HG03575 (cell line): ENCODE data around the gene FAM83C.

Experiments used
- ATAC-seq: cut with Tn5 transposase; IDR thresholded peaks from one replicate; pipeline ENCODE4 v1.9.1; 2021; ENCODE audit not compliant: unreplicated experiment, insufficient number of reproducible peaks, low FRiP score; ENCODE audit errors: extremely low read depth

FAM83C gene

GRCh38 chr20:35287509-35288324, 4.5 kb downstream of the FAM83C start:
- no peak for ATAC-seq

- no peak for ATAC-seq
These were observed 5.2 kb downstream of the FAM83C start for GRCh38 chr20:35286899-35287508.

DNA sequence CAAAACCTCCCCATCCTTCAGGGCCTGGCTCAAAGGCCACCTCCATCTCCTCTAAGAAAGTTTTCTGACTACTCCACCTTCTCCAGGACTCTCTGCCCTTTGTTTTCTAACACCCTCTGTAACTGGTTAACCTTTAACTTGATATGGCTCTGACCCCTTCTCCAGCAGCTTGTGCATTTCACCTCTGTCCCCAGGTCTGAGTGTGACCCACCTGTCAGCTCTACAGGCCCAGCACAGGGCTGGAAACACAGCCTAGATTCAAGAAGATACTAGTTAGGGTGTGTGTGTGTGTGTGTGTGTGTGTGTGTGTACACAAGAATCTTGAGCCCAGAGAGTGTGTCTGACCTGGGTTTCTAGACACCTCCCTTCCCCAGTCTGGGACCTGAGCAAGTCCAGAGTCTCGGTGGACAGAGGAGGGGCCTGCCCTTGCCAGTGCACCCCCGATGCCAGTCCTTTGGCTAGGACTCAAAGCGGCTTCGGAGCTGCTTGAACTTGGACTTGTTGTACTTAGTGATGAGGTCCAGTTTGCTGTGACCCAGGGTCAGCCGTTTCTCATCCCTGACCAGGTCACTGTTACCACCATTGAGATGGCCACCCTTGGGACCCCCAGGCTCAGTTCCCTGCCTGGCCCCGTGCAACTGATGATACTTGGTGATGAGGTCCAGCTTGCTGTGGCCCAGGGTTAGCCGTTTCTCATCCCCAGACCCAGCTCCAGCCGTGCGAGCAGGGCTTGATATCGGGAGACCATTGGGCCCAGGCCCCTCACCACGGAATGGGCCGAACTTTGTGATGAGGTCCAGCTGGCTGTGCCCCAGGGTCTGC, 5.9 kb downstream of the FAM83C start:
- no peak for ATAC-seq

- ATAC-seq, result no peak
These were observed 6.5 kb downstream of the FAM83C start for GRCh38 chr20:35285806-35286076.

DNA sequence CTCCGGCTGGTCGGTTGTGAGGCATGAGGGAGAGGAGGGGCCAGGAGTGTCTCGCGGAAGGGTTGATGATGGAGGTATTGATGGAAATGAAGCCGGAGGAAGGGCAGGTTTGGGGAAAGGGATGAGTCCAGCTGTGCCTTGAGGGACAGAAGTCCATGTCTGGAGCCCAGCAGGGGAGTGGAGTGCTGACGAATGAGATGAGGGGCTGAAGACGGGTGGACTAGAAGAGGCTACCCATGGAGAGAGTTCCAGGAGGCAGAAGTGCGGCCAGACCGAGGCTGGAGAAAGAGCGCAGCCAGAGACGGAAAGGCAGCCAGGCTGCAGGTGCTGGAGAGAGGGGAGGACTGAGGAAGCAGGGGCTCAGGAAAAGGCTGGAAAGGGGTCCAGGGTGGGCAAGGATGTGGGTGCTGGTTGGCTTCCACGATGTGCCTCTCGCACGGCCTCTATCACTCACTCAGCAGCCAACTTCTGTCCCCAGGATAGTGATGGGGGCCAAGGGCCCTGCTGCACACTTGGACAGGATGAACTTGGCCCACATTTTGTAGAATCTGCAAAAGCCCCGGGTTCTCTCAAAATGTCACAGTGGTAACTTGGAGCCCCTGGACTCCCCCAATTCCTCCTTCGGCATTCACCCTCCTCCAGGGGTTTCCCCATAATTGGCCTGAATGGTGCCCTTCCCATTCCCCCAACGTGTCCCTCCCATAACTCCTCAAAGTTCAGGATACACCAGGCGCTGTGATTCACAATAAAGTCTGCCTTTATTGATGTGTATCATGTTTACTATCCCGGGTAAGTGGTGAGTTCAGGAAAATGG, 7.0 kb downstream of the FAM83C start:
- no peak for ATAC-seq

- no peak for ATAC-seq
These were observed 7.8 kb downstream of the FAM83C start, which contains the start of gene EIF6 for GRCh38 chr20:35284267-35284991. Gene EIF6, minus strand, starts transcription at chr20:35284772. Its CDS starts 285 bp downstream, at chr20:35284487.

DNA sequence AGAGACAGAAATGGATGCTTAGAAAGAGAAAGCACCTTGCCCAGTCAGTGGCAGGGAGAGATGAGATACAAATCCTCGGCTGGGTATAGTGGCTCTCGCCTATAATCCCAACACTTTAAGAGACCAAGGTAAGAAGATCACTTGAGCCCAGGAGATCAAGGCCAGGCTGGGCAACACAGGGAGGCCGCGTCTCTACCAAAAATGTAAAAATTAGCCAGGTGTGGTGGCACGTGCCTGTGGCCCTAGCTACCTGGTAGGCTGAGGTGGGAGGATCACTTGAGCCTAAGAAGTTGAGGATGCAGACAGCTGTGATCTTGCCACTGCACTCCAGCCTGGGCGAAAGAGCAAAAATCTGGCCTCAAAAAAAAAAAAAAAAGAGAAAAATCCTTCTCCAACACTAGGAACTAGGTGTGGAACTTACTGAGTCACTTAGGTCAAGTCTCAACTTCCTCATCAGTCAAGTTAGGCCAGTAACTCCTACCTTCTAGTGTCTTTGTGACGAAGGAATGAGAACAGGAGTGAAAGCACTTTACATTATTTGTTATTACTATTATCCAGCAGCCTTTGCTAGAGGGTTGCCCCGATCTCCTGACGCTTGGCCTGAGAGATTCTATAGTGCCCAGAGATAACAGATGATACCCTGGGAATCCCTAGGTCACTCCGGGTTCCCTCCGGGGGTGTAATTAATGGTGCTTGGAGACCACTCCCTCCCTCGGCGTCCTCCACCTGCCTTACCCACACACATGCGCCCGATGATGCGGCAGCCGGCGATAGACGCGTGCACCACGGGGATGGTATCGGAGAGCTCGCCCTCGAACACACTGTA, 8.6 kb downstream of the FAM83C start:
- ATAC-seq, result no peak

DNA sequence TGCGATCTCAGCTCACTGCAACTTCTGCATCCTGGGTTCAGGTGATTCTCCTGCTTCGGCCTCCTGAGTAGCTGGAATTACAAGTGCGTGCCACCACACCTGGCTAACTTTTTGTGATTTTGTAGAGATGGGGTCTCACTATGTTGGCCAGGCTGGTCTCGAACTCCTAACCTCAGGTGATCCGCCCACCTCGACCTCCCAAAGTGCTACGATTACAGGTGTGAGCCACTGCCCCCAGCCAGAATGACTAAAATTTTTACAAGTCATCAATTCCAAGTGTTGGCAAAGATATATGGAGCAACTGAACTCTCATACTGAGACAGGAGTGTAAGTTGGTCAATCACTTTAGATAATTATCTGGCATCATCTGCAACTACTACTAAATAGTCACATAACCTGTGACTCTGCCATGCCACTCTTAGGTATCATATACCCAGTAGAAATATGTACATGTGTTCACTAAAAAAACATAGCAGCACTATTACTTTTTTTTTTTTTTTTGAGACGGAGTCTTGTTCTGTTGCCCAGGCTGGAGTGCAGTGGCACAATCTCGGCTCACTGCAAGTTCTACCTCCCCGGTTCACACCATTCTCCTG, 10.6 kb downstream of the FAM83C start:
- ATAC-seq, result no peak

DNA sequence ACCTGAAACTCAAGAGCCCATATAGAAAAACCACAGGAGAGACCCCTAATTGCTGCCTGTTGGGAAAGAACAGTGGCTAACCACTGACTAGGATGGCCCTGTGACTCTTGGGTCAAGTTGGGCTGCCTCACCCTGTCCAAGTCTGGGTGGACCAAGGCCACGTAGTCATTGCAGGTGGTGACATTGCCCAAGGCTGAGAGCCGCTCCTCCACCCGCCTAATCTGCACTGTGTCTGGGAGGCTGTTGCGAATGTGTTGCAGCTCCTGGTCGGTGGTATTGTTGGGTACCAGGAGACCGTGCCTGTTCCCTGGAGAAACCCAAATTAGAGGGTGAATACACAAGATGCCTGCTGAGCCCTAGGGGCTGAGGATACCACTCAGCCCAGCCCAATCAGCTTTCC, 11.7 kb downstream of the FAM83C start:
- ATAC-seq, result no peak

GRCh38 chr20:35279533-35280174, 12.6 kb downstream of the FAM83C start:
- ATAC-seq, result no peak

- no peak for ATAC-seq
These were observed 13.2 kb downstream of the FAM83C start for GRCh38 chr20:35279040-35279439.

- ATAC-seq, result no peak
These were observed 14.5 kb downstream of the FAM83C start, which contains the start of gene MMP24OS for GRCh38 chr20:35277531-35278395. Gene MMP24OS, minus strand, starts transcription at chr20:35278122. Its CDS starts 193 bp downstream, at chr20:35277929.

GRCh38 chr20:35277127-35277526, 15.1 kb downstream of the FAM83C start:
- no peak for ATAC-seq

DNA sequence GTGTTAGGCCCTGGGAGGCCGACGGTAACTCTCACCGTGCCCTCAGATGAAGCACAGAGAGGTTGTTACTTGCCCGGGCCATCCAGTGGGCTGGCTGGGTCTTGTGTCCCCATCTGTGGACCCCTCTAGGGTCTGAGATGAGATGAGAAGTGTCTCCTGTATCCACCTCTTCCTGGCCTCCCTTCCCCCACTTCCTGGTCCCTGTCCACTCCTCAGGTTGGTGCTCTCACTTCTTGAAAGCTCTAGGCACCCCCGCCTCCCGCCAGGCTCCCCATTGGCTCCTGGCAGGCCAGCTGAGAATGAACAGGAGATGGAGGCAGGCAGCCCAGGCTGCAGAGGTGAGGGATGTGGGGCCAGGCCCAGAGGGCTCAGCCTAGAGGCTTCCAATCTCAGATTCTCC, 15.8 kb downstream of the FAM83C start:
- ATAC-seq, result no peak

- no peak for ATAC-seq
These were observed 16.4 kb downstream of the FAM83C start for GRCh38 chr20:35275741-35276251.
